ENCODE data around the gene PUS7.

DNA sequence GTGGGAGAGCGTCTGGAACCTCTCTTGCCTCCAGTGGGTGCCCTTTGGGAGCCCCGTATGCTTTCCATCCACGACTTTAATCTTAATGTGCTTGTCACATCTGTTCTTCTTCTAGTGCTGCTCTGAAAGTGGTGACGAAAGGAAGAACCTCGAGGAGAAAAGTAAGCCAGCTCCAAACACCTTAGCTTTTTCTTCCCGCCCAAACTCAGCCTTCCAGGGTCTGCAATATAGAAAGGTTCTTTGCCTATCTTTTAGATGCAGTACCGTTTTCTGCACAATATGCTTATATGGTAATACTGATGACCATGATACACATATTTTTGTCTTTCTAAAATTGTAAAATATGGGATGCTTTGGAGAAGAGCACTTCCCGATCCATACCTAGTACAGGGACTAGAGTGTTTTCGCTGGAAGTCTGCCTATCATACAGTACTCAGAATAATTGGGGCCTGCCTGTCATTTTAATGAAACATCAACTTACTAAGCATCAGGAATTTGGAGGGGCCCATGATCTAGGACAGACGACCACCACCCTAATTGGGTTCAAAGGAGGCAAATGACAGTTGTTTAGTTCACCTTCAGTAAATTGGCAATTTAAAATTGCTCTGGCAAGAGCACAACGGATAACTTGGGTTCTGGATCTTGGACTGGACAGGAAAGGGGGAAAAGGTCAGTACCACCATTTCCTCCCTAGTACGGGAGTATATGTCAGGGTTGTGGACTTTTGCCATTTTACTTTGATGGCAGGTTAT lies 10.8 kb upstream of the PUS7 start:
- TF ChIP-seq, protein P1, sequence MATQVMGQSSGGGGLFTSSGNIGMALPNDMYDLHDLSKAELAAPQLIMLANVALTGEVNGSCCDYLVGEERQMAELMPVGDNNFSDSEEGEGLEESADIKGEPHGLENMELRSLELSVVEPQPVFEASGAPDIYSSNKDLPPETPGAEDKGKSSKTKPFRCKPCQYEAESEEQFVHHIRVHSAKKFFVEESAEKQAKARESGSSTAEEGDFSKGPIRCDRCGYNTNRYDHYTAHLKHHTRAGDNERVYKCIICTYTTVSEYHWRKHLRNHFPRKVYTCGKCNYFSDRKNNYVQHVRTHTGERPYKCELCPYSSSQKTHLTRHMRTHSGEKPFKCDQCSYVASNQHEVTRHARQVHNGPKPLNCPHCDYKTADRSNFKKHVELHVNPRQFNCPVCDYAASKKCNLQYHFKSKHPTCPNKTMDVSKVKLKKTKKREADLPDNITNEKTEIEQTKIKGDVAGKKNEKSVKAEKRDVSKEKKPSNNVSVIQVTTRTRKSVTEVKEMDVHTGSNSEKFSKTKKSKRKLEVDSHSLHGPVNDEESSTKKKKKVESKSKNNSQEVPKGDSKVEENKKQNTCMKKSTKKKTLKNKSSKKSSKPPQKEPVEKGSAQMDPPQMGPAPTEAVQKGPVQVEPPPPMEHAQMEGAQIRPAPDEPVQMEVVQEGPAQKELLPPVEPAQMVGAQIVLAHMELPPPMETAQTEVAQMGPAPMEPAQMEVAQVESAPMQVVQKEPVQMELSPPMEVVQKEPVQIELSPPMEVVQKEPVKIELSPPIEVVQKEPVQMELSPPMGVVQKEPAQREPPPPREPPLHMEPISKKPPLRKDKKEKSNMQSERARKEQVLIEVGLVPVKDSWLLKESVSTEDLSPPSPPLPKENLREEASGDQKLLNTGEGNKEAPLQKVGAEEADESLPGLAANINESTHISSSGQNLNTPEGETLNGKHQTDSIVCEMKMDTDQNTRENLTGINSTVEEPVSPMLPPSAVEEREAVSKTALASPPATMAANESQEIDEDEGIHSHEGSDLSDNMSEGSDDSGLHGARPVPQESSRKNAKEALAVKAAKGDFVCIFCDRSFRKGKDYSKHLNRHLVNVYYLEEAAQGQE (IDR thresholded peaks at IDR 0.05; ENCODE audit: insufficient read depth in 1 of 2, low read depth in 2 of 2, low read length in 2 of 2), result no peak
- TF ChIP-seq SIN3A (IDR thresholded peaks at IDR 0.05; ENCODE audit: borderline replicate concordance, insufficient read depth, low read length) (no peak), POLR2AphosphoS5 (IDR thresholded peaks at IDR 0.05; ENCODE audit: low read depth, low read length) (no peak)

Data from PFSK-1 (cell line).